Frontal cortex (tissue), 4 donors: ENCODE measurements around the gene CAMK2G. TPM values are rescaled to one million over a fixed set of nuclear protein-coding genes. Genes with fewer than 3 reads are reported as not detected.
A peak's percentile ranks its signal among the peaks of the same experiment; 100 is the strongest.
"Not testable (repeated sequence)": the region's sequence is repeated elsewhere in the genome, so short reads cannot be mapped to it uniquely, and the experiment has no call there.

Source experiments
- DNase-seq, 2 donors: peaks; one replicate each; pipeline ENCODE4 v3.0.0; 2012; ENCODE audit warnings: low spot score in 2 of 2
- FAIRE-seq: peaks from 2 replicates; lab custom pipeline; 2012; peaks lifted over from hg19 to GRCh38; lab: Jason Lieb, UNC
- total RNA-seq: library from RNA; depleted of rRNA; stranded (reverse); fragments of >200 nt; gene quantifications from one replicate; pipeline ENCODE4 v1.2.3, GENCODE V29; 2014
- donor health status: control.
- donor health status: control.
- donor health status: control.

The CAMK2G gene
- total RNA-seq, 1 donor from 2014 or later: 50.1 TPM

- DNase-seq: no peak
- no peak for FAIRE-seq
Observed at GRCh38 chr10:73800560-73801252, 73.6 kb downstream of the CAMK2G start.

- FAIRE-seq (no peak), DNase-seq (no peak)
Observed at GRCh38 chr10:73799899-73800559, 74.3 kb downstream of the CAMK2G start.

GRCh38 chr10:73798927-73799560 lies 75.3 kb downstream of the CAMK2G start:
- FAIRE-seq: no peak

GRCh38 chr10:73798087-73798486 lies 76.3 kb downstream of the CAMK2G start:
- FAIRE-seq (no peak), DNase-seq (no peak)

More at GRCh38 chr10:73798927-73799560, 75.3 kb downstream of the CAMK2G start:
- no peak for DNase-seq

- DNase-seq (no peak), FAIRE-seq (no peak)
Observed at GRCh38 chr10:73797324-73798025, 76.9 kb downstream of the CAMK2G start.

GRCh38 chr10:73796766-73797165 lies 77.6 kb downstream of the CAMK2G start:
- no peak for FAIRE-seq
- no peak for DNase-seq

- not testable (repeated sequence) for DNase-seq, FAIRE-seq
Observed at GRCh38 chr10:73796035-73796434, 78.3 kb downstream of the CAMK2G start.

- FAIRE-seq, DNase-seq: not testable (repeated sequence)
Observed at GRCh38 chr10:73795491-73795890, 78.9 kb downstream of the CAMK2G start.

- FAIRE-seq (no peak), DNase-seq (no peak)
Observed at GRCh38 chr10:73793456-73793855, 80.9 kb downstream of the CAMK2G start.

GRCh38 chr10:73791871-73792400 lies 82.4 kb downstream of the CAMK2G start:
- FAIRE-seq (no peak), DNase-seq (no peak)

- FAIRE-seq: no peak
- no peak for DNase-seq
Observed at GRCh38 chr10:73790886-73791625, 83.3 kb downstream of the CAMK2G start.

- no peak for FAIRE-seq
- DNase-seq: no peak
Observed at GRCh38 chr10:73789659-73790055, 84.7 kb downstream of the CAMK2G start.

- DNase-seq (no peak), FAIRE-seq (no peak)
Observed at GRCh38 chr10:73788864-73789658, 85.3 kb downstream of the CAMK2G start.

- not testable (repeated sequence) for DNase-seq, FAIRE-seq
Observed at GRCh38 chr10:73787031-73787800, 87.1 kb downstream of the CAMK2G start.

- FAIRE-seq: no peak
- no peak for DNase-seq
Observed at GRCh38 chr10:73786512-73786885, 87.9 kb downstream of the CAMK2G start.

- FAIRE-seq (no peak), DNase-seq (no peak)
Observed at GRCh38 chr10:73785721-73786511, 88.4 kb downstream of the CAMK2G start.

- DNase-seq (peak; percentile 95 to 96), FAIRE-seq (no peak)
Observed at GRCh38 chr10:73785211-73785720, 89.1 kb downstream of the CAMK2G start, which contains the start of gene ZSWIM8. TSS of gene ZSWIM8 (plus strand) at chr10:73785606. CDS start at chr10:73785879, 273 bp downstream.
